Stimulated activated effector memory CD8-positive, alpha-beta T cell treated with anti-CD3 and anti-CD28 coated beads, Interleukin-12 subunit alpha, Interleukin-12 subunit beta, amount 100 ng/mL, for 72 hours (primary cell): Measurements from ENCODE around the gene AFF3.
A peak's percentile ranks its signal among the peaks of the same experiment; 100 is the strongest.

ENCODE experiments used
- ATAC-seq: fragments of 150-1000 bp; cut with Tn5 transposase; 2 replicates; pipeline ENCODE4 v1.10.0; 2021
- DNase-seq, 2 donors: peaks; one replicate each; pipeline ENCODE4 v3.0.0; 2021 to 2022; ENCODE audit warnings: low spot score in 2 of 2
- H3K27ac Mint-ChIP-seq: one replicate; pipeline ENCODE4 v1.8.0; 2022; ENCODE audit warnings: mild to moderate bottlenecking, mixed read lengths
- H3K36me3 Mint-ChIP-seq: one replicate; pipeline ENCODE4 v1.8.0; 2022; ENCODE audit warnings: mild to moderate bottlenecking, mixed read lengths
- H3K4me1 Mint-ChIP-seq: one replicate; pipeline ENCODE4 v1.8.0; 2022; ENCODE audit warnings: mixed read lengths
- H3K4me3 Mint-ChIP-seq: one replicate; pipeline ENCODE4 v1.8.0; 2022; ENCODE audit warnings: mild to moderate bottlenecking, mixed read lengths
- H3K9me3 Mint-ChIP-seq: one replicate; pipeline ENCODE4 v1.8.0; 2022; ENCODE audit warnings: mixed read lengths

The AFF3 gene, protein sequence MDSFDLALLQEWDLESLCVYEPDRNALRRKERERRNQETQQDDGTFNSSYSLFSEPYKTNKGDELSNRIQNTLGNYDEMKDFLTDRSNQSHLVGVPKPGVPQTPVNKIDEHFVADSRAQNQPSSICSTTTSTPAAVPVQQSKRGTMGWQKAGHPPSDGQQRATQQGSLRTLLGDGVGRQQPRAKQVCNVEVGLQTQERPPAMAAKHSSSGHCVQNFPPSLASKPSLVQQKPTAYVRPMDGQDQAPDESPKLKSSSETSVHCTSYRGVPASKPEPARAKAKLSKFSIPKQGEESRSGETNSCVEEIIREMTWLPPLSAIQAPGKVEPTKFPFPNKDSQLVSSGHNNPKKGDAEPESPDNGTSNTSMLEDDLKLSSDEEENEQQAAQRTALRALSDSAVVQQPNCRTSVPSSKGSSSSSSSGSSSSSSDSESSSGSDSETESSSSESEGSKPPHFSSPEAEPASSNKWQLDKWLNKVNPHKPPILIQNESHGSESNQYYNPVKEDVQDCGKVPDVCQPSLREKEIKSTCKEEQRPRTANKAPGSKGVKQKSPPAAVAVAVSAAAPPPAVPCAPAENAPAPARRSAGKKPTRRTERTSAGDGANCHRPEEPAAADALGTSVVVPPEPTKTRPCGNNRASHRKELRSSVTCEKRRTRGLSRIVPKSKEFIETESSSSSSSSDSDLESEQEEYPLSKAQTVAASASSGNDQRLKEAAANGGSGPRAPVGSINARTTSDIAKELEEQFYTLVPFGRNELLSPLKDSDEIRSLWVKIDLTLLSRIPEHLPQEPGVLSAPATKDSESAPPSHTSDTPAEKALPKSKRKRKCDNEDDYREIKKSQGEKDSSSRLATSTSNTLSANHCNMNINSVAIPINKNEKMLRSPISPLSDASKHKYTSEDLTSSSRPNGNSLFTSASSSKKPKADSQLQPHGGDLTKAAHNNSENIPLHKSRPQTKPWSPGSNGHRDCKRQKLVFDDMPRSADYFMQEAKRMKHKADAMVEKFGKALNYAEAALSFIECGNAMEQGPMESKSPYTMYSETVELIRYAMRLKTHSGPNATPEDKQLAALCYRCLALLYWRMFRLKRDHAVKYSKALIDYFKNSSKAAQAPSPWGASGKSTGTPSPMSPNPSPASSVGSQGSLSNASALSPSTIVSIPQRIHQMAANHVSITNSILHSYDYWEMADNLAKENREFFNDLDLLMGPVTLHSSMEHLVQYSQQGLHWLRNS (N-terminal part only)

DNA sequence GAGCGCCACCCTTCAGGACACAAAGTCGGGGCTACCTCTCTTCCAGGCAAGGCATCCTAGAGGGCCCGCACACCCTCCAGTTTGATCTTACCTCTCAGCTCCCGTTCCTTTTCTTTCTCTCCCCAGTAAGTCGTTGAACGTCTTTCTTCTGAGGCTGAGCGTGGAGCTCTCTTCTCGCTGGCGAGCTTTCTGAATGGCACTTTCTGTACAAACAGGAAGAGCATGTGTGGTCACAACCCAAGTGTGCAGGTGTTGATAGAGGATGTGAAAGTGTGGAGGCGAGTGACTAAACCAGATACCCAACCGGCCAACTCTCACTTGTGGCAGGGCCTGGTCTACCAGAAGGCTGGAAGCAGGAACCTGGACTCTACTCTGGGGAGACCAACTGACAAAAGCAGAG is at the start of gene AFF3:
AFF3 (minus strand) TSS at position 198 of the 400 bp plus-strand sequence. CDS start 38,136 bp downstream, outside the sequence.
- Mint-ChIP-seq H3K9me3 (peaks cover 7% of the 10 kb centered on the region), H3K36me3 (peaks cover 7% of the 10 kb centered on the region), H3K4me3 (peak within 1 kb of the TSS; percentile 59), H3K27ac (no peak within 1 kb of the TSS), H3K4me1 (peaks cover 33% of the 10 kb centered on the region)
- peak; percentile 14 to 59 for DNase-seq
- peak; percentile 93 for ATAC-seq

DNA sequence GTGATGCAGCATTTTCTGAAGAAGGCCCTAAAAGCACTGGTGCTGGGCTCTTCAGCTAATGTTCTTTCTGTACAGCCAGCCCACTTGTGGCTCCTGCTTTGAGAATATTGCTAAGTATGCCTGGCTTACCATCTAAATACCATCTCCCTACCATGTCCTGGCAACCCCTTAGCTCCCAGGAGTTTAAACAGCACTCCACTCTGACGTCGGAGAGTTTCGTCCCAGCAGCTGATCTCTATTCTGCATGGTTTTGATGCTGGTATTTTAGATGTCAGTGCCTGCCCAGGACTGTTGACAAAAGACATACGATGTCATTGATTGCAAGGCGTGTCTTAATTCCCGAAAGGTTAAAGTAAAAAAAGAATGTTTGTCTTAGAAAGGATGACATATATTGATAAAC is 47.0 kb upstream of the AFF3 start:
- no peaks in the 10 kb centered on the region for H3K36me3 Mint-ChIP-seq
- DNase-seq: no peak
- no peak overlapping the region for H3K4me3 Mint-ChIP-seq
- H3K9me3 Mint-ChIP-seq: no peaks in the 10 kb centered on the region
- no peak for ATAC-seq
- H3K4me1 Mint-ChIP-seq: no peaks in the 10 kb centered on the region
- no peak overlapping the region for H3K27ac Mint-ChIP-seq

DNA sequence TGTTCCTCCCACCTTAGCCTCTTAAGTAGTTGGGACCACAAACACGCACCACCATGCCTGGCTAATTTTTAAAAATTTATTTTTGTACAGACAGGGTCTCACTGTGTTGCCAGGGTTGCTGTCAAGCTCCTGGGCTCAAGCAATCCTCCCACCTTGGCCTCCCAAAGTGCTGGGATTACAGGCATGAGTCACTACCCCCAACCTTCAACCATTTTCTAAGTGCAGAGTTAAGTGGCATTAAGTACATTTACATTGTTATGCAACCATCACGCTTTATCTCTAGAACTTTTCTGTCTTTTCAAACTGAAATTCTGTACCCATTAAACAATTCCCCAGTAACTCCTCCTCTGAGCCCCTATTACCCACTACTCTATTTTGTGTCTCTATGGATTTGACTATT is 45.9 kb upstream of the AFF3 start:
- Mint-ChIP-seq H3K4me3 (no peak overlapping the region), H3K27ac (no peak overlapping the region)
- ATAC-seq: no peak

DNA sequence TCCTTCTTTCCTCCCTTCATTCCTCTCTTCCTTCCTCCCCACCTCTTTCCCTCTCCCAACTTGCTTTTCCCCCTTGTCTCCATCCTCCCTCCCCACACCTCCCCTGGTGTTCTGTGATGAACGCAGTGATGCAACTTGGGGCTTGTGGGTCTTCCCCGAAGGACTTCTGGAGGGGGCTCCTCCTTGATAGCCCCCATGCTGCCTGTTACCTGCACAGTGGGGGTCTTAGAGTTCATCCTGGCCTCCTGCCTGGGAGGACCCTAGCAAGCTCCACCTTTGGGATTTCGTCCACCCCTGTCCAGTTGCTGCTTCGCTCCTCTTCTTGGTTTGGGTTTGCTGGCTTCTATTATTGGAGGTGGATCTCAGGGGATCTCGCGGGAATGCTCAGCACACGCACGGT is 43.7 kb upstream of the AFF3 start:
- H3K36me3 Mint-ChIP-seq: no peaks in the 10 kb centered on the region
- H3K4me1 Mint-ChIP-seq: no peaks in the 10 kb centered on the region
- no peak overlapping the region for H3K27ac Mint-ChIP-seq
- no peaks in the 10 kb centered on the region for H3K9me3 Mint-ChIP-seq
- DNase-seq (no peak), ATAC-seq (no peak)
- H3K4me3 Mint-ChIP-seq: no peak overlapping the region

More for the DNA sequence above, 45.9 kb upstream of the AFF3 start:
- Mint-ChIP-seq H3K36me3 (no peaks in the 10 kb centered on the region), H3K9me3 (no peaks in the 10 kb centered on the region), H3K4me1 (no peaks in the 10 kb centered on the region)
- peak in 1 of 2 donors; percentile 2 for DNase-seq

GRCh38 chr2:100185516-100185915 is 43.1 kb upstream of the AFF3 start:
- Mint-ChIP-seq H3K9me3 (no peaks in the 10 kb centered on the region), H3K27ac (no peak overlapping the region), H3K36me3 (no peaks in the 10 kb centered on the region), H3K4me3 (no peak overlapping the region), H3K4me1 (no peaks in the 10 kb centered on the region)
- DNase-seq (no peak), ATAC-seq (no peak)

DNA sequence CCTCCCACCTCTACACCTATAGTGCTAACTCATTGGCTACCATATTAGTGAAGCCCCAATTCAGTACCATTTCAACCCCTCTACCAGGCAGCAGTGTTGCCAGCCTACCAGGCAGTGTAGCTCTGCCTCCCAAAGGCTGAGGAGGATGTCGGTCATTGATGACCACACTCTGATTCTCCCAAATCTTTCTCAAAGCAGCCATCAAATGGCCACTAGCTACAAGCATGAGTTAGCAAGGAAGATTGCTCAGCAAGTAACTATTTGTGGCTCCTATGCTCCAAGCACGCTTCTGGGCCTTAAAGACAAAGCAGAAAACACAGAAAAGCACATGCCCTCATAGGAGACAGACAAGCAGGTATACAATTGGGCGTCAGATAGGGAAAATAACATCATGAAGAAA is 42.7 kb upstream of the AFF3 start:
- ATAC-seq: no peak
- Mint-ChIP-seq H3K27ac (no peak overlapping the region), H3K9me3 (no peaks in the 10 kb centered on the region), H3K4me3 (no peak overlapping the region), H3K36me3 (no peaks in the 10 kb centered on the region), H3K4me1 (no peaks in the 10 kb centered on the region)
- DNase-seq: no peak

DNA sequence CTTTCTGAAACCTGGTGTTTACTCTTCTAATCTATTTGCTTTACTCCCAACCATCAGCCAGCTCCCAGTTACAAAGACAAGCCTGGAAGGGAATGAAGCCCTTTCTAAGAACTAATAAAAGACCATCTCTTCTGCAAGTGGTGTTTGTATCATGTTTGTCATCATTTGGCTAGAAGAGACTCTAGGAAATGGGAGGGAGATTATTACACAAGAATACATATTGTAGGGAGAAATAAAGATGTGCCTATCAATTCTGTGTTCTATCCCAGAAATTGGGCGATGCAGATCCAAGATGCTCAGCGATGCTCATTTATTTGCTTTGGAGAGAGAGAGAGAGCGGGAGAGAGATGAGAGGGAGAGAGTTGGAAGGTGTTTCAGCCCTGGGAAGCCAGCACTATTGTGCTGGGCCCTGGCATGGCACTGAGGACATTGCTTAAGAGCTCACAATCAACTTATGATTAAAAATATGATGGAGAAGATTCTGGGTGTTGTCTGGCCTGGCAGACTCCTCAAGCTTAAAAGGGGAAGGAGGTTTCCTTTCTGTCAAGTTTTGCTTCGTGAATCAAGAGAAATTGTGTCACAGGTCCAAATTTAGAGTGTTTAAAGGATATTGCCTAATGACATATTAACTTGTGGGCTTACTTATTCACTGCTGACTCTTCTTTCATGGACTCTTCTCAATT is 41.8 kb upstream of the AFF3 start:
- Mint-ChIP-seq H3K4me1 (no peaks in the 10 kb centered on the region), H3K9me3 (no peaks in the 10 kb centered on the region), H3K27ac (no peak overlapping the region), H3K36me3 (no peaks in the 10 kb centered on the region), H3K4me3 (no peak overlapping the region)
- ATAC-seq (no peak), DNase-seq (no peak)

GRCh38 chr2:100182494-100183361 is 40.3 kb upstream of the AFF3 start:
- H3K27ac Mint-ChIP-seq: no peak overlapping the region
- H3K4me3 Mint-ChIP-seq: no peak overlapping the region
- no peaks in the 10 kb centered on the region for H3K36me3 Mint-ChIP-seq
- no peak for ATAC-seq
- H3K4me1 Mint-ChIP-seq: no peaks in the 10 kb centered on the region
- no peak for DNase-seq
- no peaks in the 10 kb centered on the region for H3K9me3 Mint-ChIP-seq

DNA sequence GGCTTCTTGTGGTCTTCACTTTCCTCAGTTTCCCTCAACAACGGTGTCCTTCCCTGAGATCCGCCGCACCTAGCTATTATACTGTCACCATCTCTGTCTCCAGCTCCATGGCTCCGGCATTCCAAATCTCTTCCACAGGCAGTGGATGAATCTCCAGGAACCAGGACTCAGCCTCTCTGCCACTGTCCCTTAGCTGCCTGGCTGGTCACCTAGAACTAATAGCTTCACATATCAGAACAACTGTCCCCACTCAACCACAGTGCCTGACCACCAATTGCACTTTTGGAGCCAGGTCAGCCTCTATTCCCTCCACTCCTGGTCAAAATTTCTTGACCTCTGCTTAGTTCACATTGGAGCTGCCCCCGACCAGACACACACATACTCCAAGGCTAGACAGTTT is 38.1 kb upstream of the AFF3 start:
- ATAC-seq (no peak), DNase-seq (no peak)
- H3K36me3 Mint-ChIP-seq: no peaks in the 10 kb centered on the region
- no peaks in the 10 kb centered on the region for H3K4me1 Mint-ChIP-seq
- no peak overlapping the region for H3K4me3 Mint-ChIP-seq
- H3K9me3 Mint-ChIP-seq: no peaks in the 10 kb centered on the region
- H3K27ac Mint-ChIP-seq: no peak overlapping the region

DNA sequence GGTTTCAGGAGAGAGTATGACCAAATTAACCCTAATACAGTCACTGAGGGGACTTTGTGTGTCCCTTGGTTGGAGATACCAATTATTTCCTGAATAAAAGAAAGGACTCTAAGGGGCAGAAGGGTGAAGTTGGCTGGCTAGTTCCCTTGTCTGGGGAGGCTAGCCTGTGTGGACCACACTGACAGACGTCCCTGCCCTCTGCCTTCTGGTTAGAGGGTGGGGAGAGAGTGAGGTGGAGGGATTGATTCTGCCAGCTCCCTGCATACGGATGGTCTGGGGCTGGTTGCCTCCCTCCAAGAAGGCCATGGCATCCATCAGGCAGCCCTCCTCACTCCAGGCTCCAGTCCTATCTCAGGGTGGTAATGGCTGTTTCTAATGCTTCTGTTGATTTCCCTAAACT is 37.4 kb upstream of the AFF3 start:
- Mint-ChIP-seq H3K9me3 (no peaks in the 10 kb centered on the region), H3K4me3 (no peak overlapping the region), H3K36me3 (no peaks in the 10 kb centered on the region), H3K27ac (no peak overlapping the region), H3K4me1 (no peaks in the 10 kb centered on the region)
- no peak for DNase-seq
- ATAC-seq: no peak

DNA sequence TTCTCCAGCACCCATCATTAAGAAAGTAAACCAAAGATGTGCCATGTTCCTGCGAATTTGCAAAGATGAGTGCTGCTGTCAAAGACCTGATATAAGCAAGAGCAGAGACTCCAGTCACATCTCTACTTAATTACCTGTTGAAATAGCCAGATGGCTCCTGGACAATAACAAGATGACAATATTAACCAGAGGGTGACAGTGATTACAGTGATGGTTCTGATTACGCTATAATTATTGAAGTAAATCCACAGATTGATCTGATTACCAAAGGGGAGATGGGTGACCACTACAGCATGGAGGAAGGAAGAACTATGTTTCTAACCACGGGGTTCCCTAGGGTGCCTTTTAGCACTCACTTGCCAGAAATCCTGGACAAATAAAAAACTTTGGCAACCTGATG is 36.5 kb upstream of the AFF3 start:
- Mint-ChIP-seq H3K4me1 (no peaks in the 10 kb centered on the region), H3K36me3 (no peaks in the 10 kb centered on the region), H3K27ac (no peak overlapping the region), H3K9me3 (no peaks in the 10 kb centered on the region), H3K4me3 (no peak overlapping the region)
- DNase-seq (no peak), ATAC-seq (no peak)

GRCh38 chr2:100178085-100178788 is 35.8 kb upstream of the AFF3 start:
- no peak for DNase-seq
- peak; percentile 55 for ATAC-seq
- no peaks in the 10 kb centered on the region for H3K36me3 Mint-ChIP-seq
- H3K4me3 Mint-ChIP-seq: no peak overlapping the region
- no peaks in the 10 kb centered on the region for H3K9me3 Mint-ChIP-seq
- no peaks in the 10 kb centered on the region for H3K4me1 Mint-ChIP-seq
- no peak overlapping the region for H3K27ac Mint-ChIP-seq

DNA sequence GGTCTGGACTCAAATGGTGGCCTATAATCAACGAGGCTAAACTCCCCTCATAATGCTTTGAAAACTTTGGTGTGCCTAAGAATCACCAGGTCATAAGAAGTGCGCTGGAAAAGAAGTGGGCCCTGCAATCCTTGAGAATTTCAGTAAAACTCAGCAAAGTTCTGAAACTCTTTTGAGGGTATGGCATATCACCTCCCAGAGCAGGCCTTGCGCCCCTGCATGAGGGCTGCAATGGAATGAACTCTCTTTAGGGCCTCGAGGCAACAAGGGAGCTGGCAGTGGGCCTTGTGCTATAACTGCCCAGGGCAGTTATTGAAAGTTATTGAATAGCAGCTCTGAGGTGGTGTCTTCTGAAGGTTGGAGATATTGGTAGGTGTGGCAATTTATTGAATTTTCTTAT is 34.5 kb upstream of the AFF3 start:
- Mint-ChIP-seq H3K36me3 (no peaks in the 10 kb centered on the region), H3K27ac (no peak overlapping the region), H3K9me3 (no peaks in the 10 kb centered on the region), H3K4me3 (no peak overlapping the region), H3K4me1 (no peaks in the 10 kb centered on the region)
- ATAC-seq (no peak), DNase-seq (no peak)

- Mint-ChIP-seq H3K9me3 (no peaks in the 10 kb centered on the region), H3K36me3 (no peaks in the 10 kb centered on the region), H3K4me3 (no peak overlapping the region), H3K27ac (no peak overlapping the region), H3K4me1 (no peaks in the 10 kb centered on the region)
- ATAC-seq (no peak), DNase-seq (no peak)
These were observed 31.6 kb upstream of the AFF3 start for GRCh38 chr2:100174026-100174431.
